ENCODE results near the gene LITAFD. TPM values are rescaled to one million over a fixed set of nuclear protein-coding genes. Genes with fewer than 3 reads are reported as not detected.

The LITAFD gene
- total RNA-seq, 1 experiment from 2014 or later: not detected

- H3K4me3 ChIP-seq: no peak overlapping the region
- no peaks in the 10 kb centered on the region for H3K9me3 ChIP-seq (ENCODE audit: insufficient read depth, low read depth)
- H3K27ac ChIP-seq: no peak overlapping the region
- H3K79me2 ChIP-seq (ENCODE audit: low read depth): peaks cover 62% of the 10 kb centered on the region
- H3F3A ChIP-seq (ENCODE audit: insufficient read depth, low read depth): peaks cover 10% of the 10 kb centered on the region; the same call in 1 of the 2 replicates
- no TSS peak for BruUV-seq (replicated peaks)
- H3K4me2 ChIP-seq: no peak overlapping the region
- H2AFZ ChIP-seq: no peak overlapping the region
- H3K36me3 ChIP-seq (ENCODE audit: low read depth): peaks cover 29% of the 10 kb centered on the region; the same call in 1 of the 2 replicates
- H4K20me1 ChIP-seq (ENCODE audit: insufficient read depth): peaks cover 60% of the 10 kb centered on the region
- TF ChIP-seq EZH2 (IDR thresholded peaks at IDR 0.05; ENCODE audit: low read depth) (no peak), CTCF (conservative IDR thresholded peaks at IDR 0.05) (no peak)
- no peaks in the 10 kb centered on the region for H3K9me2 ChIP-seq (ENCODE audit: insufficient read depth)
- POLR2A ChIA-PET (ENCODE audit: unreplicated experiment): no interaction called here
- CTCF ChIA-PET: no interaction called here
- H3K4me1 ChIP-seq (replicated peaks; ENCODE audit: insufficient read depth): no peaks in the 10 kb centered on the region
- no peak for DNase-seq
- no peaks in the 10 kb centered on the region for H3K27me3 ChIP-seq (ENCODE audit: insufficient read depth, low read depth)
- intact Hi-C loops (cut with micrococcal nuclease; ENCODE audit: unreplicated experiment): no loop called here
Observed at GRCh38 chr16:8925455-8925854, 43.3 kb downstream of the LITAFD start.

GRCh38 chr16:8926827-8927226 lies 44.7 kb downstream of the LITAFD start:
- Histone ChIP-seq H3K4me3 (no peak overlapping the region), H3K36me3 (ENCODE audit: low read depth) (peaks cover 29% of the 10 kb centered on the region; the same call in 1 of the 2 replicates), H4K20me1 (ENCODE audit: insufficient read depth) (peaks cover 71% of the 10 kb centered on the region), H3K4me2 (no peak overlapping the region), H3K79me2 (ENCODE audit: low read depth) (peaks cover 76% of the 10 kb centered on the region), H3K27me3 (ENCODE audit: insufficient read depth, low read depth) (no peaks in the 10 kb centered on the region), H3F3A (ENCODE audit: insufficient read depth, low read depth) (peaks cover 13% of the 10 kb centered on the region; the same call in 1 of the 2 replicates), H2AFZ (no peak overlapping the region), H3K27ac (no peak overlapping the region), H3K9me3 (ENCODE audit: insufficient read depth, low read depth) (no peaks in the 10 kb centered on the region), H3K9me2 (ENCODE audit: insufficient read depth) (no peaks in the 10 kb centered on the region), H3K4me1 (replicated peaks; ENCODE audit: insufficient read depth) (no peaks in the 10 kb centered on the region)
- POLR2A ChIA-PET (ENCODE audit: unreplicated experiment): no interaction called here
- DNase-seq: no peak
- CTCF ChIA-PET: no interaction called here
- no peak for TF ChIP-seq CTCF (conservative IDR thresholded peaks at IDR 0.05)
- no peak for TF ChIP-seq EZH2 (IDR thresholded peaks at IDR 0.05; ENCODE audit: low read depth)
- intact Hi-C loops (cut with micrococcal nuclease; ENCODE audit: unreplicated experiment): no loop called here
- BruUV-seq (replicated peaks): no TSS peak

- H3K36me3 ChIP-seq (ENCODE audit: low read depth): peaks cover 18% of the 10 kb centered on the region; the same call in 1 of the 2 replicates
- no peak overlapping the region for H3K4me3 ChIP-seq
- peaks cover 19% of the 10 kb centered on the region; the same call in 1 of the 2 replicates for H3F3A ChIP-seq (ENCODE audit: insufficient read depth, low read depth)
- BruUV-seq (replicated peaks): no TSS peak
- H3K9me3 ChIP-seq (ENCODE audit: insufficient read depth, low read depth): no peaks in the 10 kb centered on the region
- no peak overlapping the region for H2AFZ ChIP-seq
- no peaks in the 10 kb centered on the region for H3K4me1 ChIP-seq (replicated peaks; ENCODE audit: insufficient read depth)
- ChIA-PET CTCF (no interaction called here), POLR2A (ENCODE audit: unreplicated experiment) (interaction anchor here (0.7 kb wide), 1 partner anchor 123 kb away, joined by 3 read pairs; no protein-coding TSS in a partner anchor)
- H3K27me3 ChIP-seq (ENCODE audit: insufficient read depth, low read depth): no peaks in the 10 kb centered on the region
- no peak for TF ChIP-seq CTCF (conservative IDR thresholded peaks at IDR 0.05)
- H4K20me1 ChIP-seq (ENCODE audit: insufficient read depth): peaks cover 85% of the 10 kb centered on the region
- intact Hi-C loops (cut with micrococcal nuclease; ENCODE audit: unreplicated experiment): no loop called here
- no peak overlapping the region for H3K4me2 ChIP-seq
- no peak overlapping the region for H3K27ac ChIP-seq
- no peaks in the 10 kb centered on the region for H3K9me2 ChIP-seq (ENCODE audit: insufficient read depth)
- no peak for DNase-seq
- H3K79me2 ChIP-seq (ENCODE audit: low read depth): peaks cover 93% of the 10 kb centered on the region
Observed at GRCh38 chr16:8928467-8928957, 46.4 kb downstream of the LITAFD start.
